Trophoblast cell (in vitro differentiated cells and primary cell): Measurements from ENCODE around the gene TCF20.

Experiments used
- DNase-seq, 2 donors: peaks; one replicate each; pipeline ENCODE4 v3.0.0-alpha.2; 2016
- H2AFZ ChIP-seq: 2 replicates; pipeline ENCODE4 v1.6.1; 2013; ENCODE audit warnings: low read length, moderate library complexity, mild to moderate bottlenecking; ENCODE audit not compliant: insufficient read depth, poor library complexity
- H2AK5ac ChIP-seq: 2 replicates; pipeline ENCODE4 v1.6.1; 2013; ENCODE audit warnings: mild to moderate bottlenecking, low read length
- H2BK120ac ChIP-seq: 2 replicates; pipeline ENCODE4 v1.6.1; 2013; ENCODE audit warnings: low read length, mild to moderate bottlenecking, moderate library complexity; ENCODE audit not compliant: insufficient read depth, poor library complexity
- H2BK12ac ChIP-seq: 2 replicates; pipeline ENCODE4 v1.6.1; 2013; ENCODE audit warnings: mild to moderate bottlenecking, low read length, moderate library complexity
- H2BK5ac ChIP-seq: 2 replicates; pipeline ENCODE4 v1.6.1; 2013; ENCODE audit warnings: low read length, low read depth, moderate library complexity, mild to moderate bottlenecking; ENCODE audit not compliant: poor library complexity
- H3K14ac ChIP-seq: 2 replicates; pipeline ENCODE4 v1.6.1; 2013; ENCODE audit warnings: mild to moderate bottlenecking, low read length
- H3K18ac ChIP-seq: 2 replicates; pipeline ENCODE4 v1.6.1; 2013; ENCODE audit warnings: mild to moderate bottlenecking, low read length
- H3K23ac ChIP-seq: 2 replicates; pipeline ENCODE4 v1.6.1; 2013; ENCODE audit warnings: low read length
- H3K27ac ChIP-seq: 2 replicates; pipeline ENCODE4 v1.5.1; 2013; ENCODE audit warnings: low read depth, mild to moderate bottlenecking, inconsistent platforms, low read length, moderate library complexity
- H3K27me3 ChIP-seq: 2 replicates; pipeline ENCODE4 v1.6.1; 2013; ENCODE audit warnings: inconsistent platforms, mild to moderate bottlenecking, low read length, moderate library complexity; ENCODE audit not compliant: insufficient read depth
- H3K36me3 ChIP-seq, 2 experiments: 1 replicate in 1 of 2; 2 replicates in 1 of 2; pipeline ENCODE4 v1.6.1; 2013; ENCODE audit warnings: low read length in 2 of 2, mild to moderate bottlenecking in 2 of 2, moderate library complexity in 1 of 2; ENCODE audit not compliant: insufficient read depth in 2 of 2, control insufficient read depth in 1 of 2
- H3K4ac ChIP-seq: 2 replicates; pipeline ENCODE4 v1.6.1; 2013; ENCODE audit warnings: low read depth, mild to moderate bottlenecking, low read length, moderate library complexity
- H3K4me1 ChIP-seq, 2 experiments: 1 replicate in 1 of 2; 2 replicates in 1 of 2; pipeline ENCODE4 v1.6.1; 2013; ENCODE audit warnings: low read length in 2 of 2, mild to moderate bottlenecking in 2 of 2, moderate library complexity in 1 of 2; ENCODE audit not compliant: insufficient read depth in 2 of 2, control insufficient read depth in 1 of 2
- H3K4me2 ChIP-seq: 2 replicates; pipeline ENCODE4 v1.6.1; 2013; ENCODE audit warnings: inconsistent platforms, mild to moderate bottlenecking, low read length, moderate library complexity
- H3K4me3 ChIP-seq: 2 replicates; pipeline ENCODE4 v1.5.1; 2013; ENCODE audit warnings: mild to moderate bottlenecking, low read depth, low read length, inconsistent platforms
- H3K79me1 ChIP-seq: one replicate; pipeline ENCODE4 v1.6.1; 2013; ENCODE audit warnings: low read length
- H3K79me2 ChIP-seq: 2 replicates; pipeline ENCODE4 v1.6.1; 2013; ENCODE audit warnings: low read length, mild to moderate bottlenecking; ENCODE audit not compliant: control insufficient read depth, insufficient read depth, poor library complexity
- H3K9ac ChIP-seq: 2 replicates; pipeline ENCODE4 v1.6.1; 2013; ENCODE audit warnings: mild to moderate bottlenecking, low read length
- H3K9me3 ChIP-seq: 2 replicates; pipeline ENCODE4 v1.6.1; 2013; ENCODE audit warnings: low read depth, mild to moderate bottlenecking, control low read depth, inconsistent platforms, low read length; ENCODE audit not compliant: insufficient read depth
- H4K12ac ChIP-seq: 2 replicates; pipeline ENCODE4 v1.6.1; 2013; ENCODE audit warnings: low read depth, mild to moderate bottlenecking, low read length, moderate library complexity
- H4K8ac ChIP-seq: 2 replicates; pipeline ENCODE4 v1.6.1; 2013; ENCODE audit warnings: low read depth, mild to moderate bottlenecking, low read length, moderate library complexity
- H4K91ac ChIP-seq: one replicate; pipeline ENCODE4 v1.6.1; 2013; ENCODE audit warnings: low read depth, mild to moderate bottlenecking, low read length, moderate library complexity
- WGBS: extraction: QIAGEN DNeasy Blood & Tissue Kit; methylation state at CpG from one replicate; pipeline ENCODE4 v1.1.7; 2013; ENCODE audit warnings: missing lambda C conversion rate; ENCODE audit not compliant: insufficient read length, insufficient coverage; ENCODE audit errors: extremely low coverage; 5-methylcytosine and 5-hydroxymethylcytosine counted together

The TCF20 gene

DNA sequence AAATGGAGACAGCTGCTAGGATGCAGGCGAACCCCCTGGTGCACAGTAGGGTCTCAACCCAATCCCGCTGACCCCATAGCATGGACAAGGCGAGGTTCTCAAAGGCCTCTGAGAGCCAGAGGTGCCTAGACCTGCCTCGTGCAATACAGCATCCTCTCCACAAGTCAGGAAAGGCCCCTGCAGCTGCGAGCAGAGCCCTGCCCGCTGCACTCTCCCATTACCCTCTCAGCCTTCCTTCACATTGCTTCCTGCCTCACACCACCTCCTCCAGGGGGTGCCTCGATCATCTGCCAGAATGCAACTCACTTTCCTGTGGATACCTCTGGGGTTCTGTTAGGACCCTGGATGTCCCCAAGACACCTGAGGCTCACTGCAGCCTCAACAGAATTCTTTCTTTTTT lies 42.8 kb upstream of the TCF20 start:
- H3K79me1 ChIP-seq: peaks cover 5% of the 10 kb centered on the region
- peaks cover 42 to 43% of the 10 kb centered on the region in 2 experiments for H3K4me1 ChIP-seq
- peak overlapping the region; percentile 37 for H2BK12ac ChIP-seq
- H3K9me3 ChIP-seq: no peaks in the 10 kb centered on the region
- H2BK5ac ChIP-seq: no peak overlapping the region
- H3K23ac ChIP-seq: no peak overlapping the region
- H3K36me3 ChIP-seq: no peaks in the 10 kb centered on the region
- no CpG with 5 or more reads among the region's 7 CpGs for WGBS
- no peak overlapping the region for H3K4me2 ChIP-seq
- no peak overlapping the region for H3K27ac ChIP-seq
- no peaks in the 10 kb centered on the region for H3K79me2 ChIP-seq
- H2AFZ ChIP-seq: no peak overlapping the region
- H3K4ac ChIP-seq: no peak overlapping the region
- no peak for DNase-seq
- peak overlapping the region; percentile 7 for H3K18ac ChIP-seq
- no peak overlapping the region for H4K12ac ChIP-seq
- no peaks in the 10 kb centered on the region for H3K27me3 ChIP-seq
- H3K9ac ChIP-seq: no peak overlapping the region
- no peak overlapping the region for H3K14ac ChIP-seq
- H3K4me3 ChIP-seq: peak overlapping the region; percentile 25
- H2BK120ac ChIP-seq: no peak overlapping the region
- H4K8ac ChIP-seq: no peak overlapping the region
- H4K91ac ChIP-seq: no peak overlapping the region
- no peak overlapping the region for H2AK5ac ChIP-seq

GRCh38 chr22:42310291-42311015 lies 40.0 kb upstream of the TCF20 start:
- H3K36me3 ChIP-seq: no peaks in the 10 kb centered on the region
- no peak overlapping the region for H3K4me3 ChIP-seq
- peaks cover 5% of the 10 kb centered on the region for H3K79me1 ChIP-seq
- DNase-seq: peak; percentile 77 to 80
- H4K91ac ChIP-seq: no peak overlapping the region
- H2BK5ac ChIP-seq: no peak overlapping the region
- H4K12ac ChIP-seq: no peak overlapping the region
- H4K8ac ChIP-seq: no peak overlapping the region
- no peaks in the 10 kb centered on the region for H3K9me3 ChIP-seq
- H3K4me2 ChIP-seq: no peak overlapping the region
- no peak overlapping the region for H3K4ac ChIP-seq
- H2BK120ac ChIP-seq: no peak overlapping the region
- no peak overlapping the region for H2AFZ ChIP-seq
- no peak overlapping the region for H2AK5ac ChIP-seq
- no CpG with 5 or more reads among the region's 16 CpGs for WGBS
- no peak overlapping the region for H2BK12ac ChIP-seq
- no peak overlapping the region for H3K18ac ChIP-seq
- H3K27me3 ChIP-seq: no peaks in the 10 kb centered on the region
- H3K4me1 ChIP-seq: peaks cover 42 to 43% of the 10 kb centered on the region in 2 experiments
- no peak overlapping the region for H3K9ac ChIP-seq
- no peak overlapping the region for H3K23ac ChIP-seq
- no peak overlapping the region for H3K14ac ChIP-seq
- H3K27ac ChIP-seq: no peak overlapping the region
- H3K79me2 ChIP-seq: no peaks in the 10 kb centered on the region

DNA sequence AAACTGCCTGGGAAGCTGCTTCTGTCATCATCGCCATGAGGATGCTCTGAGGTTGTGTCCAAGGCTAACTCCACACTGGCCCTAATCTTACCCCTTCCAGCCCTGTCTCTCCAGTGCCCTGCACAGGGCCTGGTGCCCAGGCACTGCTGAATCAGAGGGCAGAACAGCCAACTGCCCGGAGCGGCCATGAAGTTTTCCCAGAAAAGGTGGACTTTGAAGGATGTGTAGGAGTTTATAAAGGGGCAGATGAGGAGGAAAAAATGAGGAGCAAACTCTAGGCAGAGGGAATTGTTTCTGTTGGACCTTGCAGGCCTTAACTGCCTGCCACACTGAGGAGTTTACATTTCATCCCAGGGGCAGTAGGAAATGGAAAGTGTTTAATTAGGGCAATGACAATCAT lies 39.4 kb upstream of the TCF20 start:
- no peak overlapping the region for H2AK5ac ChIP-seq
- H4K12ac ChIP-seq: no peak overlapping the region
- no peak overlapping the region for H3K4ac ChIP-seq
- WGBS: no CpG with 5 or more reads among the region's 3 CpGs
- H3K14ac ChIP-seq: no peak overlapping the region
- no peaks in the 10 kb centered on the region for H3K36me3 ChIP-seq
- H3K18ac ChIP-seq: no peak overlapping the region
- H3K9ac ChIP-seq: no peak overlapping the region
- H3K4me1 ChIP-seq: peaks cover 37 to 43% of the 10 kb centered on the region in 2 experiments
- no peak overlapping the region for H4K8ac ChIP-seq
- H4K91ac ChIP-seq: no peak overlapping the region
- no peak overlapping the region for H2AFZ ChIP-seq
- H3K4me3 ChIP-seq: no peak overlapping the region
- no peak overlapping the region for H2BK12ac ChIP-seq
- H3K79me1 ChIP-seq: peaks cover 5% of the 10 kb centered on the region
- H3K79me2 ChIP-seq: no peaks in the 10 kb centered on the region
- no peak overlapping the region for H3K4me2 ChIP-seq
- no peak overlapping the region for H3K27ac ChIP-seq
- H3K9me3 ChIP-seq: no peaks in the 10 kb centered on the region
- H2BK5ac ChIP-seq: no peak overlapping the region
- no peak overlapping the region for H2BK120ac ChIP-seq
- no peak for DNase-seq
- no peak overlapping the region for H3K23ac ChIP-seq
- H3K27me3 ChIP-seq: no peaks in the 10 kb centered on the region

DNA sequence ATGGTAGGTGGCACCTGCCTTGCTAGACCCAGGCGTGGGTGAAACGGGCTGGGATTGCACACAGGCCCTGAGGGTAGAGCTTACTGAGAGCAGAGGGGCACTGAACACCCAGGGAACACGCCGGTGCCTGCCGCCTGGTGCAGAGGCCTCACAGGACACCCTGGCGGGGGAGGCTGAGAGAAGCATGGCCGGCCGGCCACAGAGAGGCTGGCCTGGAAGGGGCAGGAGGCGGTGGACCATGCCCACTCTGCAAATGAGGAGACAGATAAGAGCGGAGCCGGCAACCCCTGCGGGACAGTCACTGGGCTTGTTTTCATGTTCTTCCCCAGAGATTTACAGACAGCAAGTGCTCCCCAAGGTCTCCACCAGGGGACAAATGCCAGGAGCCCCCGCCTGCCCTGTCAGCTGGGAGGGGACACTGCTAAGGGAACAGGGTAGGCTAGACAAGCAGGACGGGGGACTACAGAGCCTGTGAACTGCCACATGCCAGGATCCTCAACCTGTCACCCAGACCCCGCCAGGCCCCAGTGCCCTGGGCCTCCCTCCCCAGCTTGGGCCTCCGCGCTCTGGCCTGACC lies 38.5 kb upstream of the TCF20 start:
- Histone ChIP-seq H3K36me3 (no peaks in the 10 kb centered on the region), H4K91ac (no peak overlapping the region), H3K27me3 (no peaks in the 10 kb centered on the region), H3K79me1 (no peaks in the 10 kb centered on the region), H3K23ac (no peak overlapping the region), H3K9ac (no peak overlapping the region), H4K12ac (no peak overlapping the region), H3K4me2 (no peak overlapping the region), H3K79me2 (no peaks in the 10 kb centered on the region), H4K8ac (no peak overlapping the region), H3K4me3 (no peak overlapping the region), H3K18ac (no peak overlapping the region), H2AK5ac (no peak overlapping the region), H3K9me3 (no peaks in the 10 kb centered on the region), H2BK12ac (no peak overlapping the region), H3K4ac (no peak overlapping the region), H3K4me1 (peaks cover 34 to 36% of the 10 kb centered on the region in 2 experiments), H2AFZ (no peak overlapping the region), H3K14ac (no peak overlapping the region), H2BK5ac (no peak overlapping the region), H2BK120ac (no peak overlapping the region), H3K27ac (no peak overlapping the region)
- no CpG with 5 or more reads among the region's 17 CpGs for WGBS
- DNase-seq: no peak
